Activated CD4-positive, alpha-beta T cell treated with anti-CD3 and anti-CD28 coated beads for 48 hours (primary cell): ENCODE data around the gene ABHD8.
A peak's percentile ranks its signal among the peaks of the same experiment; 100 is the strongest.
"Not testable (repeated sequence)": the region's sequence is repeated elsewhere in the genome, so short reads cannot be mapped to it uniquely, and the experiment has no call there.

Experiments used
- DNase-seq: peaks from one replicate; pipeline ENCODE4 v3.0.0-alpha.2; 2020

ABHD8 gene

GRCh38 chr19:17294051-17294891, 9.0 kb downstream of the ABHD8 start:
- DNase-seq: peak; percentile 83

- no peak for DNase-seq
These were observed 9.6 kb downstream of the ABHD8 start for GRCh38 chr19:17293605-17294004.

- peak; percentile 87 for DNase-seq
These were observed 10.7 kb downstream of the ABHD8 start for GRCh38 chr19:17292301-17293074.

- DNase-seq: peak; percentile 82
These were observed 13.7 kb downstream of the ABHD8 start for GRCh38 chr19:17289489-17289888.

GRCh38 chr19:17286752-17287151, 16.5 kb downstream of the ABHD8 start:
- DNase-seq: no peak

GRCh38 chr19:17286263-17286662, 17.0 kb downstream of the ABHD8 start:
- DNase-seq: no peak

GRCh38 chr19:17285415-17286135, 17.6 kb downstream of the ABHD8 start:
- DNase-seq: no peak

GRCh38 chr19:17283504-17283996, 19.7 kb downstream of the ABHD8 start:
- no peak for DNase-seq

GRCh38 chr19:17282488-17283125, 20.6 kb downstream of the ABHD8 start:
- peak; percentile 88 for DNase-seq

- DNase-seq: peak; percentile 55
These were observed 21.6 kb downstream of the ABHD8 start, which contains the start of gene ANKLE1 for GRCh38 chr19:17281391-17282304. ANKLE1 (plus strand) TSS chr19:17281901; CDS start chr19:17281921, 20 bp downstream.

GRCh38 chr19:17279436-17279835, 23.8 kb downstream of the ABHD8 start:
- no peak for DNase-seq

- DNase-seq: no peak
These were observed 27.6 kb downstream of the ABHD8 start for GRCh38 chr19:17275441-17276175.

- not testable (repeated sequence) for DNase-seq
These were observed 28.3 kb downstream of the ABHD8 start for GRCh38 chr19:17274892-17275291.

- no peak for DNase-seq
These were observed 34.5 kb downstream of the ABHD8 start for GRCh38 chr19:17268754-17269153.

GRCh38 chr19:17266975-17267788, 36.0 kb downstream of the ABHD8 start, which contains the start of gene BABAM1:
BABAM1 (plus strand) TSS chr19:17267443; CDS start chr19:17268807, 1,364 bp downstream.
- peak; percentile 97 for DNase-seq

- no peak for DNase-seq
These were observed 36.6 kb downstream of the ABHD8 start for GRCh38 chr19:17266589-17266974.

- DNase-seq: no peak
These were observed 37.2 kb downstream of the ABHD8 start for GRCh38 chr19:17266026-17266425.

GRCh38 chr19:17264641-17264979, 38.6 kb downstream of the ABHD8 start, which contains the start of gene USHBP1:
USHBP1 (minus strand) TSS chr19:17264745; CDS start chr19:17264299, 446 bp downstream.
- DNase-seq: no peak
